Stimulated activated CD4-positive, alpha-beta T cell treated with anti-CD3 and anti-CD28 coated beads, Interleukin-12 subunit alpha, Interleukin-12 subunit beta, amount 100 ng/mL, for 48 hours (primary cell): ENCODE data around the gene BCAN.

Source experiments
- DNase-seq, 3 donors: peaks; one replicate each; pipeline ENCODE4 v3.0.0-alpha.2; 2020; ENCODE audit warnings: low read depth in 2 of 3, low spot score in 1 of 3

The BCAN gene

GRCh38 chr1:156676820-156677615 is 35.1 kb downstream of the BCAN start, which contains the start of gene NES:
Gene NES (minus strand): TSS chr1:156677407. CDS start chr1:156677264, 143 bp downstream.
- no peak for DNase-seq

GRCh38 chr1:156677616-156678596 is 36.0 kb downstream of the BCAN start:
- peak in 1 of 3 donors; percentile 28 for DNase-seq

GRCh38 chr1:156680056-156680455 is 38.1 kb downstream of the BCAN start:
- no peak for DNase-seq

- no peak for DNase-seq
Observed at GRCh38 chr1:156681196-156681960, 39.5 kb downstream of the BCAN start.

- DNase-seq = no peak
Observed at GRCh38 chr1:156682166-156682890, 40.4 kb downstream of the BCAN start.

GRCh38 chr1:156684227-156684782 is 42.4 kb downstream of the BCAN start:
- DNase-seq = peak in 1 of 3 donors; percentile 39

GRCh38 chr1:156689035-156689952 is 47.4 kb downstream of the BCAN start:
- DNase-seq = peak; percentile 62 to 72 (median 65)

- no peak for DNase-seq
Observed at GRCh38 chr1:156689953-156690674, 48.2 kb downstream of the BCAN start.

- no peak for DNase-seq
Observed at GRCh38 chr1:156690675-156691036, 48.7 kb downstream of the BCAN start.

GRCh38 chr1:156691191-156691590 is 49.3 kb downstream of the BCAN start:
- DNase-seq = no peak

GRCh38 chr1:156691665-156692440 is 49.9 kb downstream of the BCAN start:
- no peak for DNase-seq

- no peak for DNase-seq
Observed at GRCh38 chr1:156692441-156692924, 50.6 kb downstream of the BCAN start.

- DNase-seq = no peak
Observed at GRCh38 chr1:156692925-156693847, 51.3 kb downstream of the BCAN start.

GRCh38 chr1:156693848-156694689 is 52.2 kb downstream of the BCAN start:
- no peak for DNase-seq

GRCh38 chr1:156694690-156694962 is 52.7 kb downstream of the BCAN start:
- DNase-seq = no peak

- no peak for DNase-seq
Observed at GRCh38 chr1:156696755-156697154, 54.8 kb downstream of the BCAN start.
